ENCODE results near the gene GSAP. TPM values are rescaled to one million over a fixed set of nuclear protein-coding genes. Genes with fewer than 3 reads are reported as not detected.

Gene GSAP
- total and polyA plus RNA-seq, 2 of the 4 experiments (the other 2 are of a cell fraction), result 1.6 to 1.8 TPM

- intact Hi-C loops (cut with micrococcal nuclease) (no loop called here), in situ Hi-C loops (cut with MboI; ENCODE audit: low sequenced_read_pairs) (no loop called here), dilution Hi-C loops (cut with HindIII; ENCODE audit: low sequenced_read_pairs, unreplicated experiment) (no loop called here)
- POLR2A ChIA-PET (ENCODE audit: unreplicated experiment), result no interaction called here
- H3K23ac ChIP-seq (ENCODE audit: low read depth, low read length), result no peak overlapping the region
- H2AFZ ChIP-seq (replicated peaks; ENCODE audit: low read length, poor library complexity), result no peak overlapping the region
- WGBS, 2 experiments (ENCODE audit: extremely low coverage in 2 of 2, insufficient read length in 1 of 2), result 93% methylated on average over 2 of the region's 2 CpGs; no CpG with 5 or more reads in 1 of the 2 experiments
- H3K18ac ChIP-seq (ENCODE audit: low read depth, low read length), result no peak overlapping the region
- H4K20me1 ChIP-seq (ENCODE audit: insufficient read depth, low read length), result no peaks in the 10 kb centered on the region
- H3K27me3 ChIP-seq (ENCODE audit: control insufficient read depth, insufficient read depth, low read length), result no peaks in the 10 kb centered on the region
- no peak overlapping the region for H4K91ac ChIP-seq (ENCODE audit: insufficient read depth, low read depth, low read length)
- no peaks in the 10 kb centered on the region for H3K9me3 ChIP-seq (ENCODE audit: control insufficient read depth, insufficient read depth, low read length)
- DNase-seq (no peak), ATAC-seq (ENCODE audit: low read depth) (no peak)
- H4K8ac ChIP-seq (ENCODE audit: low read depth in 2 of 2, low read length in 2 of 2), result no peak overlapping the region
- no peak overlapping the region for H4K5ac ChIP-seq (ENCODE audit: low read depth, low read length)
- no peak overlapping the region for H2BK120ac ChIP-seq (ENCODE audit: low read depth, low read length)
- H2BK15ac ChIP-seq (ENCODE audit: low read depth, low read length), result no peak overlapping the region
- no peak overlapping the region for H2AK9ac ChIP-seq (replicated peaks; ENCODE audit: low read depth, low read length, poor library complexity)
- no peak overlapping the region for H3K56ac ChIP-seq (ENCODE audit: extremely low read depth, insufficient read depth, low read length)
- no peak overlapping the region for H2BK20ac ChIP-seq (ENCODE audit: low read depth, low read length)
- CTCF ChIA-PET, result no interaction called here
- H3K27ac ChIP-seq (ENCODE audit: insufficient read depth, low read length), result no peak overlapping the region
- H3K4me1 ChIP-seq (ENCODE audit: control insufficient read depth, insufficient read depth, low read length), result peaks cover 1% of the 10 kb centered on the region; the same call in 1 of the 2 replicates
- H3K79me1 ChIP-seq (ENCODE audit: low read depth in 1 of 2, low read length in 2 of 2), result 0 out of 4 replicates have a peak, but pooled peaks cover 0 to 4% of the 10 kb centered on the region in 2 experiments
- H3K9ac ChIP-seq (ENCODE audit: low read depth, low read length), result no peak overlapping the region
- H3K36me3 ChIP-seq (ENCODE audit: control insufficient read depth, insufficient read depth, low read length), result no peaks in the 10 kb centered on the region
- no peak overlapping the region for H3K14ac ChIP-seq (replicated peaks; ENCODE audit: low read depth, low read length)
- H2BK5ac ChIP-seq (ENCODE audit: low read depth, low read length, poor library complexity, severe bottlenecking), result no peak overlapping the region
- no peak overlapping the region for H3K4me3 ChIP-seq (ENCODE audit: insufficient read depth, low read depth, low read length)
- BruUV-seq (replicated peaks), result no TSS peak
- TF ChIP-seq SMC3 (IDR thresholded peaks at IDR 0.05; ENCODE audit: low read depth, low read length) (no peak), CTCF (conservative IDR thresholded peaks at IDR 0.05; ENCODE audit: low read depth, low read length) (no peak), POLR2A (IDR thresholded peaks at IDR 0.05; ENCODE audit: low read depth, low read length) (no peak), MAFK (IDR thresholded peaks at IDR 0.05; ENCODE audit: low read depth, low read length) (no peak), NFE2L2 (IDR thresholded peaks at IDR 0.05; ENCODE audit: low read depth, low read length) (no peak), MXI1 (IDR thresholded peaks at IDR 0.05; ENCODE audit: borderline replicate concordance, low read depth, low read length) (no peak), CHD1 (IDR thresholded peaks at IDR 0.05; ENCODE audit: low read depth, low read length) (no peak), ELK1 (IDR thresholded peaks at IDR 0.05; ENCODE audit: borderline replicate concordance, low read depth, low read length) (no peak), BHLHE40 (IDR thresholded peaks at IDR 0.05; ENCODE audit: low read depth, low read length) (no peak), CEBPB (IDR thresholded peaks at IDR 0.05; ENCODE audit: low read depth, low read length) (no peak), FOS (IDR thresholded peaks at IDR 0.05; ENCODE audit: low read depth, low read length) (no peak), RFX5 (IDR thresholded peaks at IDR 0.05; ENCODE audit: low read depth, low read length) (no peak), RAD21 (IDR thresholded peaks at IDR 0.05; ENCODE audit: low read length) (no peak)
- H3K4me2 ChIP-seq (ENCODE audit: low read depth, low read length), result no peak overlapping the region
- H2AK5ac ChIP-seq (ENCODE audit: low read depth, low read length), result no peak overlapping the region
- H3K9me1 ChIP-seq (ENCODE audit: insufficient read depth, low read length), result peaks cover 6% of the 10 kb centered on the region; the same call in 1 of the 2 replicates
- H3K4ac ChIP-seq (ENCODE audit: low read depth, low read length), result no peak overlapping the region
These were observed 12.2 kb downstream of the GSAP start for GRCh38 chr7:77403957-77404356.

Data from IMR-90 (cell line).